GM18505 (cell line): ENCODE data around the gene GMDS.

Experiments used
- ATAC-seq: cut with Tn5 transposase; IDR thresholded peaks from one replicate; pipeline ENCODE4 v1.9.1; 2021; ENCODE audit not compliant: unreplicated experiment
- POLR2A ChIP-seq: IDR thresholded peaks from 4 replicates; pipeline ENCODE4 v1.6.1; 2011; ENCODE audit warnings: borderline replicate concordance; ENCODE audit not compliant: insufficient read depth, insufficient read length; ENCODE audit errors: extremely low read depth

Gene GMDS

GRCh38 chr6:1625794-1626435 lies 619.5 kb downstream of the GMDS start:
- ATAC-seq, result no peak
- no peak for TF ChIP-seq POLR2A

DNA sequence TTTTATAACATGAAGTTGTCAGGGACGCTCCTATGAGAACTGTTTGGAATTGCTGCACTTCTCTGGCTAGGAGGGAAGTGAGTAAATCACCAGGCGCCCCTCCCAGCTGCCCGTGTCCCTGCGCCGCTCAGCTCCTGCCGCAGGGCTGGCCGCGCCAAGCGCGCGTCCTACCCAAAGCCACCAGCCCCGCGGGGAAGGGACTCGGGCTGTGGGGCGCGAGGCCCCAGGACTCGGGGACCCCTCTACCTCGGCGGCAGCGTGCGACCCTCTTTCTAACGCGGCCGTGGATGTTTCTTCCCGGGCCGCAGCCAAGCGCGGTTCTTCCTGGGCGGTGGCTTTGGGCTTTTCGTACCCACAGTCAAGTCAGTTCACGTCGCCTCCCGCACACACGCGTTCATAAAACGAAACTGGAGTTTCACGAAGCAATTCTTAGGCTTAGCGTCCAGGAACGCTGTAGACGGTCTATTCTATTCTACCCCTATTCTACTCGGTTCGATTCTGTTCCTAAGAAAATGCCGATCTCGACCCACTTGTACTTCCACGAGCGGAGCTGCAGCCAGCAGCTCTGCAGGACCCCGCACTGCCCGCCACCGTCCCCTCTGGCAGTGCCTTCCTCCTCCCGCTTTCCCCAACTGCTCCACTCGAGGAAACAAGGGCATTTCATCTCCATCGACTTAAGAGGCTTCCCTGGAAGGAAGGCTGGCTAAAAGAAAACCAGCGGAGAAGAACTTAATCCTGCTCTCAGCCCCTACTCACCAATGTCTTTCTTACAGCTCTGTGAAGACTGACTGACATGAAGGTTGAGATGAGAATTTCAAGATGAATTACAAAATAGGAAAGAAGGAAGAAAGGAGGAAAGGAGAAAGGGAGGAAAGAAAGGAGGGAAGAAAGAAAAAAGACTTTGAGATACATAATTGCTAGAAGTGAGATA lies 620.3 kb downstream of the GMDS start:
- TF ChIP-seq POLR2A, result no peak
- ATAC-seq, result no peak

DNA sequence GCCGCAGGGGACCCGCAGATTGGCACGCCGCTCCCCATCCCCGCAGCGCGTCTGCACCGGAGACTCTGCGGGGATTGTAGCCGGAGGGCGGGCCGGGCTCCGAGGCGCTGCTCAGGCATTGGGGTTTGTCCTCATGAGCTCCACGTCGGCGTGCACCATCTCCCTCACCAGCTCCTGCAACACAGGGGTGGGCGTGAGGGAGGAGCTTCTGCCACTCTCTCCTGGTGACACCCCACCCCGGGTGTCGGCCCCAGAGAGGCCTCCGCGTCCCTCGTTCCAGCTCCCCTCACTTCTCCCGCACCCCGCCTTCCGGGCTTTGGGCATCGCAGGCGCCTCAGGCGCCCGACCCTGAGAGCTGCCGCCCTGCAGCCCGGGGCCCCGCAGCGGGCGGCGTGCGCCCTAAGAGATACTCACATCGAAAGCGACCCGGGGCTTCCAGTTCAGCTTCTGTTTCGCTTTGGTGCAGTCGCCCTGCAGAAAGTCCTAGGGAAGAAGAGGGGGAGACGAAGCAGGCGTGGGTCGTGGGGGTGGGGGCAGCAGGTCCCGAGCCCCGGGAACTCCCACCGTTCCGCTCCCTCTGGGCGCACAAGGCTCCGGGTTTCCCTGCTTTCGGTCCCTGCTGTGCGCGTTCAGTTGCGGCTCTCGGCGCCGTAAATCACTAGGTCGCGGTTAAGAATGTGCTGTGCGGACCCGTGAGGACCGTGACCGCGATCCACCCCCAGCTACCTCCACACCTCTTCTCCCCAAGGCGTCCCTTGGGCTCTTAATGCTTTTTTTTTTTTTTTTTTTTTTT lies 621.2 kb downstream of the GMDS start:
- ATAC-seq, result no peak
- TF ChIP-seq POLR2A, result no peak

GRCh38 chr6:1623769-1624057 lies 621.7 kb downstream of the GMDS start:
- no peak for ATAC-seq

DNA sequence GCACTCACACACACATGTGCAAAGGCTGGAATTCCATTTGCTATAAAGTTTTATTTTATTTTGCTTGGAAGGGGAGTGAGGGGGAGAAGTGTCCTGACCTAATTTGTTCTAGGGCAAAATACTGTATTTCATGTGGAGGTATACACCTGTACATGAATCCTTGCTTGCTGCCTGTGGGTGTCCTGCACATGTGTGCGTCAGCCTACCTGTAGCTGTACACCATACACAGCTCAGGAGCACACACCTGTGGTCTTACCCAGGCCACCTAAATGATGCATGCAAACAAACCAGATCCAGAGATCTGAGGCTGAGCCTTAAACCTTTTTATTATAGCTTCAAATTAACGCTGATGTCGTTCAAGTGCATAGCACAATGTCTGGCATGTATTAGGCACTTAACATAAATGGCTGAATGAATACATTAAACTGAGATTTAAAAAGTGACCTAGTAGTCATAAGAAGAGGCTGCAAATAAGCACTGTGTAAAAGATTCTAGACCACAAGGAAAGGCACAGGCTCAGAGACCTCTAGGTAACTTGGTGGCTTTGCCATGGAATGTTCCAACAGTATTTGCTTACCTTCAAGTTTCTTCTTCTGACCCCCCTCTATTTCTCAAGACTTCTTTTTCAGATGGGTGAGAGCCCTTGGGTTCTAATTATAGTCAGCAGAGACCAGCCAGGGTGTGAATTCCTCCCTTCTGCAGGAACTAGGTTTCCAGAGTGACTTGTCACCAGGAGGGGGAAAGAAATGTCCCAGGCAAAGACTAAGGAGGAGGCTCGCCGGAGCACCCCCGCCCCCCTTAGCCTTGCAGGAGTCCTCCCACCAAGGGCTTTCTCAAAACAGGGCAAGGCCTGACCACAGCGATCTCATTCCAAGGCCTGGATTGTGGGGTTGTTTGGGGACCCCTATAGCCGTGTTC lies 622.3 kb downstream of the GMDS start:
- no peak for TF ChIP-seq POLR2A
- no peak for ATAC-seq

More at GRCh38 chr6:1623769-1624057, 621.7 kb downstream of the GMDS start:
- no peak for TF ChIP-seq POLR2A

- TF ChIP-seq POLR2A, result no peak
These were observed 623.1 kb downstream of the GMDS start for GRCh38 chr6:1622220-1622850.

GRCh38 chr6:1621070-1621701 lies 624.2 kb downstream of the GMDS start:
- TF ChIP-seq POLR2A, result no peak
- ATAC-seq, result no peak

More at GRCh38 chr6:1622220-1622850, 623.1 kb downstream of the GMDS start:
- ATAC-seq, result no peak

DNA sequence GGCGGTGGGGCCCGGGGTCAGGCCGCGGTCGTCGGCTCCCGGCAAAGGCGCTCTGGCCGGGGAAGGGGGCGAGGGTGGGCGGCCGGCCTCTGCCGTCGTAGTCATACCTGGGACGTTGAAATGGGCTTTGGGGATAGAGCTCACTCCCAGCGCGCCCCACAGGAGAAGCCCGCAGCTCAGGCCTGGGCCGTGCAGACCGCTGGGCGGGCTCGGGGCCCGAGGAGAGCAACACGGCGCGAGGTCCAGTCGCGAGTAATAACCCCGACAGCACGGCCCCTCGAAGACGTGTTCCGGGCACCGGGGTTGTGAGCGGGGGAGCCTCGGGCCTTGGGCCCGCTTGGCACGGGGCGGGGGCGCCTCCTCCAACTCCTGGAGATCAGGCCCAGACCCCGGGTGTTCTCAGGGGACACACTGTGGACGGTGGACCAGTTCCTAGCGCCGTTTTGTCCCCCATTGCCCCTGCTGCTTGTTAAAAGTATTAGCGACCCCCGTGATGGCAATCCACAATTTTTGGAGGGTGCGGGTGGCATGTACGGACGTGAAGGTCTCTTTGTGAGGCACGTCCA lies 624.8 kb downstream of the GMDS start:
- TF ChIP-seq POLR2A, result no peak
- no peak for ATAC-seq

- no peak for TF ChIP-seq POLR2A
- ATAC-seq, result no peak
These were observed 625.5 kb downstream of the GMDS start for GRCh38 chr6:1619673-1620503.

DNA sequence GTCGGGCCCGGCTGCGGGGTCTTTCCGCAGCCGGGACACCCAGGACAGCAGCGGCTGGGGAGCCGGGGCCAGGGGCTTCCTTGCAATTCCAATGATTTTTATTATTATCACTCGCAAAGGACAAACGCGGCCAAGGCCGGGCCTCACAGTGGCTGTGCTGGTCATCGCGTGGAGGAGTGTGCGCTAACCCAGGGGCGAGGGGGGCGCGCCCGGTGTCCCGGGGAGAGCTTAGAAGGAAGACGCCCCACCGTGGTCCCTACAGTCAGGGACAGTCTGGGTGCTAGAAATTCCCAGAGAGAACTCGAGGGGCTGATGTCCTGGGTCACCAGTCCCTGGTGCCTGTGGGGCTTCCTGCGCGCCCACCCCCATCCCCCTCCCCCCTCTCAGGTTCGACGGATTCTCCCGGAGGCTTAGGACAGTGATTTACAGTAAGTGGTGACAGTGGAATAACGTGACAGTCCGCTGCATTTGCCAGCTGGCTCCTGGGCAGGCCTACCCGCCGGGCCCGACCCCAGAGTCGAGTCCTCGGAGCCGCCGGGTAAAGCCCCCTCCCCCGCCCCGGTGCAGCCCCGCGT lies 626.2 kb downstream of the GMDS start:
- ATAC-seq, result no peak
- no peak for TF ChIP-seq POLR2A

GRCh38 chr6:1618311-1619097 lies 626.9 kb downstream of the GMDS start:
- TF ChIP-seq POLR2A, result no peak
- ATAC-seq, result no peak
